Activated CD4-positive, alpha-beta T cell treated with anti-CD3 and anti-CD28 coated beads for 36 hours (primary cell): ENCODE measurements around the gene ACOT7. TPM values are rescaled to one million over a fixed set of nuclear protein-coding genes. Genes with fewer than 3 reads are reported as not detected.
"Not testable (repeated sequence)": the region's sequence is repeated elsewhere in the genome, so short reads cannot be mapped to it uniquely, and the experiment has no call there.

Experiments
- ATAC-seq: fragments of 200-7000 bp; cut with Tn5 transposase; one replicate; pipeline ENCODE4 v1.10.0; 2021; ENCODE audit warnings: mild to moderate bottlenecking, moderate library complexity
- CTCF ChIA-PET: fragments of 350-600 bp; sonication (Branson Sonifier 250); formaldehyde crosslinking; loops from one replicate; lab custom pipeline; 2021; ENCODE audit warnings: antibody characterized with exemption; lab: Charles Lee
- POLR2A ChIA-PET: fragments of 350-600 bp; sonication (Branson Sonifier 250); formaldehyde crosslinking; loops from one replicate; lab custom pipeline; 2021; ENCODE audit warnings: antibody characterized with exemption, inconsistent platforms; lab: Charles Lee
- DNase-seq: peaks from one replicate; pipeline ENCODE4 v3.0.0-alpha.2; 2020
- H3K27ac Mint-ChIP-seq: one replicate; pipeline ENCODE4 v1.8.0; 2021; ENCODE audit warnings: mixed read lengths
- H3K27me3 Mint-ChIP-seq: one replicate; pipeline ENCODE4 v1.8.0; 2021; ENCODE audit warnings: mixed read lengths
- H3K36me3 Mint-ChIP-seq: one replicate; pipeline ENCODE4 v1.8.0; 2021; ENCODE audit warnings: low read depth, mixed read lengths
- H3K4me1 Mint-ChIP-seq: one replicate; pipeline ENCODE4 v1.8.0; 2021; ENCODE audit warnings: mixed read lengths
- H3K4me3 Mint-ChIP-seq: one replicate; pipeline ENCODE4 v1.8.0; 2021; ENCODE audit warnings: mild to moderate bottlenecking, moderate library complexity, mixed read lengths
- H3K9me3 Mint-ChIP-seq: one replicate; pipeline ENCODE4 v1.8.0; 2021; ENCODE audit warnings: low read depth, mixed read lengths
- intact Hi-C, 2 experiments: fragments of 100-400 bp; cut with DNase I in 1 of 2; cut with micrococcal nuclease in 1 of 2; formaldehyde crosslinking; loops; one replicate each; pipeline versions ENCODE4 v1.14.2 to v1.15.1; 2022 to 2024; cut with DNase I, micrococcal nuclease
- total RNA-seq, 2 experiments: library from RNA; stranded (reverse); gene quantifications; one replicate each; pipeline ENCODE4 v1.2.3, GENCODE V29; 2021

Gene ACOT7
- total RNA-seq, 2 experiments from 2014 or later = 93.8 to 99.2 TPM

- ATAC-seq, intact Hi-C loops, H3K4me3 Mint-ChIP-seq, H3K27ac Mint-ChIP-seq, H3K36me3 Mint-ChIP-seq, H3K9me3 Mint-ChIP-seq, H3K4me1 Mint-ChIP-seq, DNase-seq, H3K27me3 Mint-ChIP-seq: not testable (repeated sequence)
- POLR2A ChIA-PET = interaction anchor here (0.5 kb wide), 1 partner anchor 104 kb away, joined by 4 read pairs; no protein-coding TSS in a partner anchor
- CTCF ChIA-PET = interaction anchor here (1.1 to 1.6 kb wide), 3 partner anchors 9 to 11 kb away, joined by 3 to 5 read pairs (median 3); no protein-coding TSS in a partner anchor
These were observed 38.3 kb upstream of the ACOT7 start for GRCh38 chr1:6431645-6432579.

- intact Hi-C loops, H3K36me3 Mint-ChIP-seq, H3K4me3 Mint-ChIP-seq, ATAC-seq, H3K27ac Mint-ChIP-seq, H3K4me1 Mint-ChIP-seq, DNase-seq, H3K9me3 Mint-ChIP-seq: not testable (repeated sequence)
- peaks cover 11% of the 10 kb centered on the region for H3K27me3 Mint-ChIP-seq
- ChIA-PET POLR2A (interaction anchor here (0.5 kb wide), 1 partner anchor 151 kb away, joined by 5 read pairs; no protein-coding TSS in a partner anchor), CTCF (interaction anchor here (1.4 kb wide), 1 partner anchor 9 kb away, joined by 7 read pairs; no protein-coding TSS in a partner anchor)
These were observed 36.3 kb upstream of the ACOT7 start for GRCh38 chr1:6429660-6430411.

GRCh38 chr1:6428453-6428852 lies 34.9 kb upstream of the ACOT7 start:
- CTCF ChIA-PET, H3K4me3 Mint-ChIP-seq, DNase-seq, H3K27ac Mint-ChIP-seq, H3K9me3 Mint-ChIP-seq, H3K4me1 Mint-ChIP-seq, intact Hi-C loops, POLR2A ChIA-PET, ATAC-seq, H3K36me3 Mint-ChIP-seq: not testable (repeated sequence)
- H3K27me3 Mint-ChIP-seq = peaks cover 15% of the 10 kb centered on the region

- peaks cover 9% of the 10 kb centered on the region for H3K4me1 Mint-ChIP-seq
- ATAC-seq = no peak
- H3K4me3 Mint-ChIP-seq = no peak overlapping the region
- intact Hi-C loops = no loop called here
- no peak for DNase-seq
- ChIA-PET POLR2A (no interaction called here), CTCF (interaction anchor here (0.6 to 2.6 kb wide), 3 partner anchors 10 to 502 kb away, joined by 3 to 16 read pairs (median 3); no protein-coding TSS in a partner anchor)
- H3K27me3 Mint-ChIP-seq = peaks cover 18% of the 10 kb centered on the region
- no peaks in the 10 kb centered on the region for H3K36me3 Mint-ChIP-seq
- no peaks in the 10 kb centered on the region for H3K9me3 Mint-ChIP-seq
- H3K27ac Mint-ChIP-seq = no peak overlapping the region
These were observed 34.1 kb upstream of the ACOT7 start for GRCh38 chr1:6427441-6428390.

GRCh38 chr1:6426972-6427350 lies 33.4 kb upstream of the ACOT7 start:
- H3K27ac Mint-ChIP-seq = no peak overlapping the region

GRCh38 chr1:6426277-6426971 lies 32.9 kb upstream of the ACOT7 start:
- intact Hi-C loops = no loop called here
- Mint-ChIP-seq H3K9me3 (no peaks in the 10 kb centered on the region), H3K27ac (no peak overlapping the region), H3K36me3 (no peaks in the 10 kb centered on the region), H3K4me1 (peaks cover 9% of the 10 kb centered on the region), H3K4me3 (no peak overlapping the region), H3K27me3 (peaks cover 24% of the 10 kb centered on the region)
- ChIA-PET CTCF (interaction anchor here (0.6 to 2.6 kb wide), 3 partner anchors 8 to 67 kb away, joined by 3 to 16 read pairs (median 3); no protein-coding TSS in a partner anchor), POLR2A (no interaction called here)
- DNase-seq (no peak), ATAC-seq (no peak)

More at GRCh38 chr1:6426972-6427350, 33.4 kb upstream of the ACOT7 start:
- H3K9me3 Mint-ChIP-seq = no peaks in the 10 kb centered on the region
- no peak overlapping the region for H3K4me3 Mint-ChIP-seq
- peaks cover 20% of the 10 kb centered on the region for H3K27me3 Mint-ChIP-seq
- POLR2A ChIA-PET = no interaction called here
- CTCF ChIA-PET = interaction anchor here (0.6 to 2.6 kb wide), 2 partner anchors 11 to 66 kb away, joined by 3 to 16 read pairs; no protein-coding TSS in a partner anchor
- intact Hi-C loops = no loop called here
- H3K36me3 Mint-ChIP-seq = no peaks in the 10 kb centered on the region
- H3K4me1 Mint-ChIP-seq = peaks cover 9% of the 10 kb centered on the region
- ATAC-seq = no peak
- DNase-seq = no peak

- Mint-ChIP-seq H3K27ac (no peak overlapping the region), H3K4me1 (peaks cover 9% of the 10 kb centered on the region), H3K4me3 (no peak overlapping the region), H3K27me3 (peaks cover 30% of the 10 kb centered on the region), H3K9me3 (no peaks in the 10 kb centered on the region), H3K36me3 (no peaks in the 10 kb centered on the region)
- intact Hi-C loops = loop anchor here in 1 of 2 experiments (2.0 kb wide), 1 partner anchor 13 kb away; no protein-coding TSS in a partner anchor
- ChIA-PET CTCF (interaction anchor here (0.7 to 2.6 kb wide), 2 partner anchors 9 to 12 kb away, joined by 3 to 16 read pairs; no protein-coding TSS in a partner anchor), POLR2A (no interaction called here)
- DNase-seq (no peak), ATAC-seq (no peak)
These were observed 32.1 kb upstream of the ACOT7 start for GRCh38 chr1:6425658-6426057.

GRCh38 chr1:6424619-6425593 lies 31.3 kb upstream of the ACOT7 start, which contains the start of gene ESPN:
ESPN (plus strand) TSS chr1:6424776; CDS start chr1:6424956, 180 bp downstream.
- peaks cover 34% of the 10 kb centered on the region for H3K27me3 Mint-ChIP-seq
- DNase-seq = no peak

GRCh38 chr1:6424000-6424565 lies 30.5 kb upstream of the ACOT7 start:
- ATAC-seq (no peak), DNase-seq (no peak)
- Mint-ChIP-seq H3K36me3 (no peaks in the 10 kb centered on the region), H3K9me3 (no peaks in the 10 kb centered on the region), H3K27ac (no peak overlapping the region), H3K4me3 (peak overlapping the region; percentile 7), H3K4me1 (peaks cover 11% of the 10 kb centered on the region), H3K27me3 (peaks cover 35% of the 10 kb centered on the region)
- ChIA-PET CTCF (interaction anchor here (0.6 to 6.6 kb wide), 23 partner anchors 10 to 257 kb away, joined by 3 to 55 read pairs (median 6); partner anchors contain the start of genes HES3 and RNF207), POLR2A (no interaction called here)
- intact Hi-C loops = loop anchor here (1.0 to 5.0 kb wide), 5 partner anchors 14 to 177 kb away; no protein-coding TSS in a partner anchor

More at GRCh38 chr1:6424619-6425593, 31.3 kb upstream of the ACOT7 start, which contains the start of gene ESPN:
- ATAC-seq = no peak
- H3K36me3 Mint-ChIP-seq = no peaks in the 10 kb centered on the region
- H3K4me1 Mint-ChIP-seq = peaks cover 9% of the 10 kb centered on the region
- CTCF ChIA-PET = interaction anchor here (0.6 to 2.6 kb wide), 2 partner anchors 13 to 178 kb away, joined by 3 to 16 read pairs; no protein-coding TSS in a partner anchor
- H3K27ac Mint-ChIP-seq = no peak within 1 kb of the TSS
- POLR2A ChIA-PET = no interaction called here
- intact Hi-C loops = loop anchor here (2.0 to 5.0 kb wide), 2 partner anchors 14 to 178 kb away; no protein-coding TSS in a partner anchor
- H3K4me3 Mint-ChIP-seq = peak within 1 kb of the TSS; percentile 7
- H3K9me3 Mint-ChIP-seq = no peaks in the 10 kb centered on the region
